Measurements from ENCODE around the gene KCNA10.

GRCh38 chr1:110551278-110551809, 32.4 kb upstream of the KCNA10 start:
- TF ChIP-seq CTCF (IDR thresholded peaks at IDR 0.05 in 2 of 3, conservative IDR thresholded peaks at IDR 0.05 in 1 of 3; ENCODE audit: borderline replicate concordance in 1 of 3, insufficient read depth in 1 of 3, low read depth in 2 of 3, low read length in 2 of 3) (no peak), POLR2AphosphoS5 (IDR thresholded peaks at IDR 0.05; ENCODE audit: low read depth, low read length) (no peak), SIN3A (IDR thresholded peaks at IDR 0.05; ENCODE audit: low read depth) (no peak), POLR2A (IDR thresholded peaks at IDR 0.05; ENCODE audit: borderline replicate concordance, extremely low read depth, insufficient read depth, insufficient read length) (no peak), EZH2 (IDR thresholded peaks at IDR 0.05) (no peak), ZBTB33 (IDR thresholded peaks at IDR 0.05; ENCODE audit: extremely low read depth, insufficient replicate concordance, low read length) (no peak), TCF7L2 (IDR thresholded peaks at IDR 0.05; ENCODE audit: borderline replicate concordance, extremely low read depth, insufficient read depth, insufficient read length) (no peak), REST (IDR thresholded peaks at IDR 0.05; ENCODE audit: low read depth) (no peak), EGR1 (IDR thresholded peaks at IDR 0.05; ENCODE audit: low read depth) (no peak), JUND (IDR thresholded peaks at IDR 0.05) (no peak), RAD21 (IDR thresholded peaks at IDR 0.05; ENCODE audit: low read depth) (no peak), SP1 (IDR thresholded peaks at IDR 0.05; ENCODE audit: low read depth) (no peak), ATF3 (IDR thresholded peaks at IDR 0.05) (no peak)
